Panc1 (cell line): ENCODE measurements around the gene DNAJB5. TPM values are rescaled to one million over a fixed set of nuclear protein-coding genes. Genes with fewer than 3 reads are reported as not detected.

Experiments used
- ATAC-seq: fragments of 200-7000 bp; cut with Tn5 transposase; 2 replicates; pipeline ENCODE4 v1.9.1; 2020; ENCODE audit warnings: mild to moderate bottlenecking, moderate library complexity
- BruUV-seq: library from RNA; stranded (reverse); fragments of 400-500 nt; replicated peaks from 2 replicates; lab custom pipeline; 2021; lab: Mats Ljungman, UMichigan
- CTCF ChIA-PET: fragments of 300-600 bp; sonication (Branson Sonifier 250); formaldehyde crosslinking; loops from one replicate; lab custom pipeline; 2022; ENCODE audit warnings: antibody characterized with exemption; lab: Charles Lee
- POLR2A ChIA-PET: fragments of 300-600 bp; sonication (Branson Sonifier 250); formaldehyde crosslinking; loops from one replicate; lab custom pipeline; 2022; ENCODE audit warnings: antibody characterized with exemption; lab: Charles Lee
- DNase-seq: peaks from one replicate; pipeline ENCODE4 v3.0.0-alpha.2; 2010; ENCODE audit warnings: low read depth, low spot score
- H3K27ac ChIP-seq: 2 replicates; pipeline ENCODE4 v1.5.1; 2011; ENCODE audit warnings: mild to moderate bottlenecking, low read length, inconsistent platforms
- H3K27me3 ChIP-seq: fragments of 200-500 bp; sonication (Bioruptor generic); 2 replicates; pipeline ENCODE4 v1.6.0; 2014; ENCODE audit warnings: low read length, inconsistent platforms; ENCODE audit not compliant: control insufficient read depth, insufficient read depth
- H3K36me3 ChIP-seq: fragments of 200-500 bp; sonication (Bioruptor generic); 2 replicates; pipeline ENCODE4 v1.5.1; 2014; ENCODE audit warnings: inconsistent platforms, mild to moderate bottlenecking, low read length, moderate library complexity; ENCODE audit not compliant: control insufficient read depth, insufficient read depth
- H3K4me1 ChIP-seq: 2 replicates; pipeline ENCODE4 v1.5.1; 2011; ENCODE audit warnings: inconsistent platforms, mild to moderate bottlenecking, low read length, moderate library complexity; ENCODE audit not compliant: control insufficient read depth, insufficient read depth
- H3K4me3 ChIP-seq, 2 experiments: 2 replicates each; pipeline ENCODE4 v1.5.1; 2011 to 2012; ENCODE audit warnings: low read depth in 2 of 2, low read length in 2 of 2, mild to moderate bottlenecking in 2 of 2, inconsistent platforms in 1 of 2, moderate library complexity in 1 of 2
- H3K9me3 ChIP-seq: fragments of 200-500 bp; sonication (Bioruptor generic); 2 replicates; pipeline ENCODE4 v1.5.1; 2014; ENCODE audit warnings: low read depth, mild to moderate bottlenecking, inconsistent platforms, low read length, moderate library complexity; ENCODE audit not compliant: control insufficient read depth, insufficient read depth
- POLR2AphosphoS5 ChIP-seq: IDR thresholded peaks from 2 replicates; pipeline ENCODE4 v1.6.1; 2012; ENCODE audit warnings: mild to moderate bottlenecking, low read depth, low read length, moderate library complexity
- SIN3A ChIP-seq: IDR thresholded peaks from 2 replicates; pipeline ENCODE4 v1.6.1; 2012; ENCODE audit warnings: low read depth, mild to moderate bottlenecking, low read length, moderate library complexity, borderline replicate concordance; ENCODE audit not compliant: insufficient read depth
- TCF7L2 ChIP-seq: IDR thresholded peaks from 2 replicates; pipeline ENCODE4 v1.6.1; 2011; ENCODE audit warnings: mild to moderate bottlenecking, low read depth, low read length, inconsistent platforms
- in situ Hi-C: cut with HindIII; loops from 2 replicates; pipeline ENCODE4 v1.10.0; 2016; ENCODE audit warnings: low sequenced_read_pairs, low pct_unique_long_range_greater_than_20kb
- intact Hi-C: fragments of 100-400 bp; cut with micrococcal nuclease; formaldehyde crosslinking; loops from one replicate; pipeline ENCODE4 v1.10.0; 2022; ENCODE audit not compliant: unreplicated experiment
- total RNA-seq: library from RNA; stranded (reverse); gene quantifications from one replicate; pipeline ENCODE4 v1.2.1, GENCODE V29; 2021; ENCODE audit not compliant: unreplicated experiment
- TF ChIP-seq, protein P1 (sequence below): fragments of 450-650 bp; IDR thresholded peaks from 2 replicates; pipeline ENCODE4 v1.5.1; 2017; ENCODE audit warnings: mild to moderate bottlenecking
- TF ChIP-seq, protein P2 (sequence below), 2 experiments: IDR thresholded peaks; 2 replicates each; pipeline ENCODE4 v1.6.1; 2011 to 2012; ENCODE audit warnings: low read depth in 2 of 2, control low read depth in 1 of 2, low read length in 1 of 2, mild to moderate bottlenecking in 1 of 2, moderate library complexity in 1 of 2; ENCODE audit not compliant: insufficient read depth in 1 of 2

DNAJB5 gene
- total RNA-seq, 1 experiment from 2014 or later = 9.7 TPM

DNA sequence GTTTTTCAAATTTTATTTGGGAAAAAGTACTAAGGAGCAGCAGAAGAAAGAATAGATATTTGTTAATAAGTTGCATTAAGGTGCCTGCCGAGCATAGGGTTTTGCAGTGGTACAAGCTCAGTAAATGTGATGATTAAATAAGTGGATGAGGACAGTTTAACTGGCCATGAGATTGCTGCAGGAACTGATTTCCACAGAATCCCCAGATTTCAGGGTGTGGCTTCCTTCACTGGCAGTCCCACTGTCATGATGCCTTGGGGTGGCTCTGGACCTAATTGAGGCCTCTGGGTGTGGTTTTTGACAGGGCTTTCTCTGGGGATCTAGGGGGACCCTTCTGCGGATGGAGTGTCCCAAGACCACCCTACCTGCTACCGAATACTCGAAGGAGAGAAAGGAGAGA lies 30.1 kb upstream of the DNAJB5 start:
- H3K4me3 ChIP-seq = no peak overlapping the region
- ChIA-PET POLR2A (no interaction called here), CTCF (interaction anchor here (0.6 to 1.8 kb wide), 2 partner anchors 60 to 95 kb away, joined by 3 to 7 read pairs; no protein-coding TSS in a partner anchor)
- peaks cover 8% of the 10 kb centered on the region; the same call in 1 of the 2 replicates for H3K4me1 ChIP-seq
- in situ Hi-C loops (no loop called here), intact Hi-C loops (no loop called here)
- ATAC-seq (no peak), DNase-seq (no peak)
- no peak for TF ChIP-seq POLR2AphosphoS5
- TF ChIP-seq TCF7L2 = no peak
- TF ChIP-seq, protein P1, sequence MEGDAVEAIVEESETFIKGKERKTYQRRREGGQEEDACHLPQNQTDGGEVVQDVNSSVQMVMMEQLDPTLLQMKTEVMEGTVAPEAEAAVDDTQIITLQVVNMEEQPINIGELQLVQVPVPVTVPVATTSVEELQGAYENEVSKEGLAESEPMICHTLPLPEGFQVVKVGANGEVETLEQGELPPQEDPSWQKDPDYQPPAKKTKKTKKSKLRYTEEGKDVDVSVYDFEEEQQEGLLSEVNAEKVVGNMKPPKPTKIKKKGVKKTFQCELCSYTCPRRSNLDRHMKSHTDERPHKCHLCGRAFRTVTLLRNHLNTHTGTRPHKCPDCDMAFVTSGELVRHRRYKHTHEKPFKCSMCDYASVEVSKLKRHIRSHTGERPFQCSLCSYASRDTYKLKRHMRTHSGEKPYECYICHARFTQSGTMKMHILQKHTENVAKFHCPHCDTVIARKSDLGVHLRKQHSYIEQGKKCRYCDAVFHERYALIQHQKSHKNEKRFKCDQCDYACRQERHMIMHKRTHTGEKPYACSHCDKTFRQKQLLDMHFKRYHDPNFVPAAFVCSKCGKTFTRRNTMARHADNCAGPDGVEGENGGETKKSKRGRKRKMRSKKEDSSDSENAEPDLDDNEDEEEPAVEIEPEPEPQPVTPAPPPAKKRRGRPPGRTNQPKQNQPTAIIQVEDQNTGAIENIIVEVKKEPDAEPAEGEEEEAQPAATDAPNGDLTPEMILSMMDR = no peak
- TF ChIP-seq, protein P2, sequence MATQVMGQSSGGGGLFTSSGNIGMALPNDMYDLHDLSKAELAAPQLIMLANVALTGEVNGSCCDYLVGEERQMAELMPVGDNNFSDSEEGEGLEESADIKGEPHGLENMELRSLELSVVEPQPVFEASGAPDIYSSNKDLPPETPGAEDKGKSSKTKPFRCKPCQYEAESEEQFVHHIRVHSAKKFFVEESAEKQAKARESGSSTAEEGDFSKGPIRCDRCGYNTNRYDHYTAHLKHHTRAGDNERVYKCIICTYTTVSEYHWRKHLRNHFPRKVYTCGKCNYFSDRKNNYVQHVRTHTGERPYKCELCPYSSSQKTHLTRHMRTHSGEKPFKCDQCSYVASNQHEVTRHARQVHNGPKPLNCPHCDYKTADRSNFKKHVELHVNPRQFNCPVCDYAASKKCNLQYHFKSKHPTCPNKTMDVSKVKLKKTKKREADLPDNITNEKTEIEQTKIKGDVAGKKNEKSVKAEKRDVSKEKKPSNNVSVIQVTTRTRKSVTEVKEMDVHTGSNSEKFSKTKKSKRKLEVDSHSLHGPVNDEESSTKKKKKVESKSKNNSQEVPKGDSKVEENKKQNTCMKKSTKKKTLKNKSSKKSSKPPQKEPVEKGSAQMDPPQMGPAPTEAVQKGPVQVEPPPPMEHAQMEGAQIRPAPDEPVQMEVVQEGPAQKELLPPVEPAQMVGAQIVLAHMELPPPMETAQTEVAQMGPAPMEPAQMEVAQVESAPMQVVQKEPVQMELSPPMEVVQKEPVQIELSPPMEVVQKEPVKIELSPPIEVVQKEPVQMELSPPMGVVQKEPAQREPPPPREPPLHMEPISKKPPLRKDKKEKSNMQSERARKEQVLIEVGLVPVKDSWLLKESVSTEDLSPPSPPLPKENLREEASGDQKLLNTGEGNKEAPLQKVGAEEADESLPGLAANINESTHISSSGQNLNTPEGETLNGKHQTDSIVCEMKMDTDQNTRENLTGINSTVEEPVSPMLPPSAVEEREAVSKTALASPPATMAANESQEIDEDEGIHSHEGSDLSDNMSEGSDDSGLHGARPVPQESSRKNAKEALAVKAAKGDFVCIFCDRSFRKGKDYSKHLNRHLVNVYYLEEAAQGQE (IDR thresholded peaks at IDR 0.05; ENCODE audit: insufficient read depth in 1 of 2, low read depth in 2 of 2, low read length in 1 of 2) = no peak
- TF ChIP-seq SIN3A = no peak
- H3K36me3 ChIP-seq = no peaks in the 10 kb centered on the region
- peaks cover 69% of the 10 kb centered on the region for H3K27me3 ChIP-seq
- no peaks in the 10 kb centered on the region for H3K9me3 ChIP-seq
- H3K27ac ChIP-seq = no peak overlapping the region
- no TSS peak for BruUV-seq

DNA sequence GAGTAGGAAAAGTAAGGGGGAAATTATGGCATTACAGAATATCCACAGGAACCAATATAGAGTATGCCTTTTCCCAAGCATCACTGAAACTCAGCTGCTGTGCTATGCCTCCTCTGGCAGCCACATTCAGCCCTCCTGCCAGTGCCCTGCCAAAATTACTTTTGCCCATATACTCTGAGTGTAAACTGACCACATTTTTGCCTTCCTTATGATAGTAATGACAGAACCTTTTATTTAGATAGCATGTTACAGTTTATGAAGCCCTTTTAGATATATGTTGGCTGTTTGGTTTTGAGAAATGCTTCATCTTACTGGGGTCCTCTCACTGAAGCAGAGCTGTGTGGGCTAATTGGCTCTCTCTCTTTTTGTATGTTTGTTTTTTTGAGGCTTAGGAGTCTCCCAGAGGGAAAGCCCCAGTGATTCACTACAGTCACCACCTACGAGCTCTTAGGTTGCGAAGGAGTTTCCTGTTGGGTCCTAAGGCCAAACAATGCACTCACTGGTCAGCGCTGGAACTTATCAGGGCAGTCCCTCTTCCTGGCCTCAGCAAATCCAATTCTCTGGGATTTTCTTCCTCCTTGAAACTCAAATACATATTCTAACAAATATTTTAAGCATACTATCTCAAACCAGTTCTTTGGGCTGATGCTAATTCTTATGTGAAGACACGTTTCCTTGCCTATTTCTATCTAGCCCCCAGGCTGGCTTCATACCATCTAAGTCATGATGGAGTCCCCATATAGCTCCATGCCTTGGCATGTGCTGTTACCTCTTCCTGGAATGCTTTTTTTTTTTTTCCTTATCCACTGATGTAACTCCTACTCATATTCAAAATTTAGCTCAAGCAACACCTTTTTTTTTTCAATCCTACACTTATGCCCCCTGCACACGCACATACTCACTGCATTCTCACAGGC lies 27.7 kb upstream of the DNAJB5 start:
- H3K9me3 ChIP-seq = no peaks in the 10 kb centered on the region
- H3K4me1 ChIP-seq = peaks cover 8% of the 10 kb centered on the region; the same call in 1 of the 2 replicates
- ChIA-PET POLR2A (interaction anchor here (0.6 kb wide), 1 partner anchor 240 kb away, joined by 3 read pairs; no protein-coding TSS in a partner anchor), CTCF (interaction anchor here (1.0 to 1.4 kb wide), 2 partner anchors 11 to 62 kb away, joined by 3 to 4 read pairs; no protein-coding TSS in a partner anchor)
- BruUV-seq = no TSS peak
- intact Hi-C loops = no loop called here
- H3K4me3 ChIP-seq = no peak overlapping the region
- DNase-seq (no peak), ATAC-seq (peak; percentile 72)
- H3K27ac ChIP-seq = no peak overlapping the region
- H3K36me3 ChIP-seq = no peaks in the 10 kb centered on the region
- TF ChIP-seq, protein P2 (IDR thresholded peaks at IDR 0.05; ENCODE audit: insufficient read depth in 1 of 2, low read depth in 2 of 2, low read length in 1 of 2) = no peak
- TF ChIP-seq POLR2AphosphoS5 (no peak), TCF7L2 (no peak), SIN3A (no peak)
- TF ChIP-seq, protein P1 = no peak
- H3K27me3 ChIP-seq = peaks cover 71% of the 10 kb centered on the region
- in situ Hi-C loops = no loop called here
